HG03108 (cell line): ENCODE measurements around the gene TELO2.

Source experiments
- ATAC-seq: cut with Tn5 transposase; IDR thresholded peaks from one replicate; pipeline ENCODE4 v1.9.1; 2021; ENCODE audit warnings: moderate library complexity; ENCODE audit not compliant: unreplicated experiment

The TELO2 gene

GRCh38 chr16:1511662-1512569, 18.8 kb downstream of the TELO2 start:
- no peak for ATAC-seq

GRCh38 chr16:1512774-1513173, 19.6 kb downstream of the TELO2 start:
- no peak for ATAC-seq

- no peak for ATAC-seq
Measured at GRCh38 chr16:1514507-1514906, 21.3 kb downstream of the TELO2 start.

- no peak for ATAC-seq
Measured at GRCh38 chr16:1518626-1519135, 25.5 kb downstream of the TELO2 start.

GRCh38 chr16:1519831-1520230, 26.7 kb downstream of the TELO2 start:
- ATAC-seq: no peak

- no peak for ATAC-seq
Measured at GRCh38 chr16:1520461-1520860, 27.3 kb downstream of the TELO2 start.

- ATAC-seq: no peak
Measured at GRCh38 chr16:1523581-1524245, 30.6 kb downstream of the TELO2 start.

- no peak for ATAC-seq
Measured at GRCh38 chr16:1524366-1524765, 31.2 kb downstream of the TELO2 start.

- no peak for ATAC-seq
Measured at GRCh38 chr16:1525871-1526607, 32.9 kb downstream of the TELO2 start.

- no peak for ATAC-seq
Measured at GRCh38 chr16:1526608-1527555, 33.7 kb downstream of the TELO2 start.

- no peak for ATAC-seq
Measured at GRCh38 chr16:1527836-1528811, 35.0 kb downstream of the TELO2 start.

GRCh38 chr16:1528921-1529537, 35.9 kb downstream of the TELO2 start:
- ATAC-seq: no peak

GRCh38 chr16:1530349-1530882, 37.3 kb downstream of the TELO2 start:
- no peak for ATAC-seq

GRCh38 chr16:1530883-1531637, 37.9 kb downstream of the TELO2 start:
- ATAC-seq: no peak

GRCh38 chr16:1531638-1531910, 38.4 kb downstream of the TELO2 start:
- no peak for ATAC-seq

- ATAC-seq: no peak
Measured at GRCh38 chr16:1532081-1532760, 39.1 kb downstream of the TELO2 start.

GRCh38 chr16:1532771-1533170, 39.6 kb downstream of the TELO2 start:
- no peak for ATAC-seq
